ENCODE results near the gene ZNF563.
"Not testable (repeated sequence)": the region's sequence is repeated elsewhere in the genome, so short reads cannot be mapped to it uniquely, and the experiment has no call there.

The ZNF563 gene

DNA sequence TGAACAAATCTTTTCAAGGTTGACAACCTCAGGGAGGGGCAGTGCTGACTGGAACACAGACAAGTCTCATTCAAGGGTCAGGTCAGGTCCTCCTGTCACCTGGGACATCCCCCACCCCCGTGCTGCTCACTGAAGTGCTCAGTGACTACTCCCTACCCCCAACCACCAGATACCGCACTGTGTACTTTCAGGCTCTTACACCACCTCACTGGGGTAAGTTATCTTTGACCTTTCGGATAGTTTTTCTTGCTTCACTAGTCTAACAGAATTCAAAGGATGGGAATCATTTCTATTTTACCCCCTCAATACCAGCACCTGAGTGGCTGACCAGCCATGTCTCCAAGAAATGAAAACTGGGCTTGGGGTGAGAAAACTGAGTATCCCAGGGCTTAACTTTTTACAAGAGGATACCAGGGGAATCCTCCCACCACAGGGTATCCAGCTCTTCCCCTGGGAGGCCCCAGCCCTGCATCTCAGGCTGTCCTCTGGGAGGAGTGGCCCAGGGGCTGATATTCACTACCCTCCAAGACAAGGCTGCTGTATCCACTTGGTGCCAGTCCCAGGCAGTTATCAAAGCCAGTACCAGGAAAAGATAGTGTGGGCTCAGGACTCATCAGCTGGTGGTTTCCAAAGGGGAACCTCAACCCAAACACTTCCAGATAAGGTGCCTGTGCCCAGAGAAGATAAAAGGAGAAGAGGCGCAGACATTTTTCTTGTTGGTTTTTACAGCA, 2.1 kb downstream of the ZNF563 start:
- Mint-ChIP-seq H3K4me1 (peaks cover 44% of the 10 kb centered on the region), H3K27ac (peak overlapping the region; percentile 89), H3K36me3 (ENCODE audit: low read depth) (peaks cover 12% of the 10 kb centered on the region), H3K4me3 (peak overlapping the region; percentile 93), H3K9me3 (no peaks in the 10 kb centered on the region), H3K27me3 (no peaks in the 10 kb centered on the region)
- peak; percentile 85 for ATAC-seq
- DNase-seq = peak; percentile 86

DNA sequence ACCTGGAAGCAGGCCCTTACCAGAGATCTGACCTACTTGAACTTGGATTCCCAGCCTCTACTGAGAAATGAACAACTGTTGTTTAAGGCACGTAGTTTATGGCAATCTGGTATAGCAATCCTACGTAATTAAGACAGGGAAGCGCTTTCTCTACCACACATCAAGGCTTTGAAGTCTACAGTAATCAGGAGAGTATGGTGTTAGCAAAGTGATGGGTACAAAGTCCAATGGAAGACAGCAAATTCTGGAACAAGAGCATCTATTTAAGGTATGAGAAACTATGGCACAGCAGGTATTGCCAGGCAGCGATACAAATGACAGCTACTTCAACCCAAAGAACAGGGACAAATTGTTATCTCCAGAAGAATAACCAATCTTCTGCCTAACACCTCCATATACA, 3.1 kb downstream of the ZNF563 start:
- H3K27me3 Mint-ChIP-seq = no peaks in the 10 kb centered on the region
- peak overlapping the region; percentile 93 for H3K4me3 Mint-ChIP-seq
- peaks cover 54% of the 10 kb centered on the region for H3K4me1 Mint-ChIP-seq
- peaks cover 19% of the 10 kb centered on the region for H3K36me3 Mint-ChIP-seq (ENCODE audit: low read depth)
- DNase-seq (no peak), ATAC-seq (no peak)
- peak overlapping the region; percentile 32 for H3K27ac Mint-ChIP-seq
- H3K9me3 Mint-ChIP-seq = no peaks in the 10 kb centered on the region

DNA sequence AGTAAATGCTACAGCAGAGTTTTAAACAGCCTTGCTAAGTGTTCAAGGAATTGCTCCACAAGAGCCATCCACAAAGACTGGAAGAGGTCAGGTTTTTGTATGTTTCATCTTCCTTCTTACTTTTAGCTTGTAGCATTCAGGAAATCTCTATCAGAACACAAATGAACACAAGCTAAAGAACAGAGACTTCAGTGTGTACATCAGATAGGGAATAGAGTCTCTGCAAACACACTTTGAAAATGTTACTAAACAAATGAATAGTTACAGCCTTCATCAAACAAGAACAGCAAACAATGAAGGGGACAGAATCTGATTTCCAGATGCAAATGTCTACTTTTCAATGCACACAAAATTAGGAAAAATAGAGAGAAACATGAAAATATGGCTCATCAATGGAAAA, 7.7 kb downstream of the ZNF563 start:
- peaks cover 32% of the 10 kb centered on the region for H3K4me1 Mint-ChIP-seq
- H3K36me3 Mint-ChIP-seq (ENCODE audit: low read depth) = peaks cover 50% of the 10 kb centered on the region
- H3K9me3 Mint-ChIP-seq = peaks cover 15% of the 10 kb centered on the region
- H3K27ac Mint-ChIP-seq = no peak overlapping the region
- ATAC-seq (no peak), DNase-seq (no peak)
- H3K4me3 Mint-ChIP-seq = no peak overlapping the region
- no peaks in the 10 kb centered on the region for H3K27me3 Mint-ChIP-seq

DNA sequence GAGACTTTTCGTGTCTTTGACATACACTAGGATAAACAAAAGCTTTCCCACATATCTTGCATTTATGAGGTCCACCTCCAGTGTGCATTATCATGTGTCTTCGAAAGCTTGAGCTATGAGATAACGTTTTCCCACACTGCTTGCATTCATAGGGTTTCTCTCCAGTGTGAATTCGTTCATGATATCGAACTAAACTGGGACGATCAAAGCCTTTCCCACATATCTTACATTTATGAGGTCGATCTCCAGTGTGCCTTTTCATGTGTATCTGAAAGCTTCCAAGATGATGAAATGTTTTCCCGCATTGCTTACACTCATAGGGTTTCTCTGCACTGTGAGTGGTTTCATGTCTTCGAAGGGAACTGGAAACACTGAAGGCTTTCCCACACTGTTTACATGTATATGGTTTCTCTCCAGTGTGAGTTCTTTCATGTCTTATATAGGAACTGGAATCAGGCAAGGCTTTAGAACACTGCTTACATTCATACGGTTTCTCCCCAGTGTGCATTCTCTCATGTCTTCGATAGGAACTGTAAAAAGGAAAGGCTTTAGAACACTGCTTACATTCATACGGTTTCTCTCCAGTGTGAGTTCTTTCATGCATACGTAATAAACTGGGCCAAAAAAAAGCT, 14.5 kb downstream of the ZNF563 start:
- peaks cover 43% of the 10 kb centered on the region for H3K9me3 Mint-ChIP-seq
- DNase-seq = no peak
- no peaks in the 10 kb centered on the region for H3K4me1 Mint-ChIP-seq
- H3K27ac Mint-ChIP-seq = peak overlapping the region; percentile 10
- no peak for ATAC-seq
- H3K36me3 Mint-ChIP-seq (ENCODE audit: low read depth) = peaks cover 63% of the 10 kb centered on the region
- no peaks in the 10 kb centered on the region for H3K27me3 Mint-ChIP-seq
- H3K4me3 Mint-ChIP-seq = no peak overlapping the region

DNA sequence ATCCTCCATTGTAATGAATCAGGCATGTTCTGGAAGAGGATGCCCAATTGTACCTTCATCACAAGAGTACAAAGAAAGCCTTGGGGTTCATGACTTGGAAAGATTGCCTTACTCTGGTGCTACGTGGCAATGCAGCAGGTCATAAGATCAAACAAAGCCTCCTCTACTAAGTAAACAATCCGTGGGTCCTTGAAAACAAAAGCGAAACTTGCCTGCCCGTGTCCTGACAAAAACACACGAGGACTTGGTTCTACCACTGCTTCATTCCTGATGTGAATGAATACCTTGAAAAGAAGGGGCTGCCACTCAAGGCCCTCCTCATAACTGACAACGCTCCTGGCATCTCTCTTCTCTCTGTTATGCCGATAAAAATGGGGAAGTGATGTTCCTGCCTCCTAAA, 18.9 kb downstream of the ZNF563 start:
- ATAC-seq = no peak
- Mint-ChIP-seq H3K27me3 (no peaks in the 10 kb centered on the region), H3K36me3 (ENCODE audit: low read depth) (peaks cover 36% of the 10 kb centered on the region), H3K4me3 (no peak overlapping the region), H3K9me3 (peaks cover 27% of the 10 kb centered on the region), H3K27ac (no peak overlapping the region), H3K4me1 (no peaks in the 10 kb centered on the region)
- DNase-seq = no peak

DNA sequence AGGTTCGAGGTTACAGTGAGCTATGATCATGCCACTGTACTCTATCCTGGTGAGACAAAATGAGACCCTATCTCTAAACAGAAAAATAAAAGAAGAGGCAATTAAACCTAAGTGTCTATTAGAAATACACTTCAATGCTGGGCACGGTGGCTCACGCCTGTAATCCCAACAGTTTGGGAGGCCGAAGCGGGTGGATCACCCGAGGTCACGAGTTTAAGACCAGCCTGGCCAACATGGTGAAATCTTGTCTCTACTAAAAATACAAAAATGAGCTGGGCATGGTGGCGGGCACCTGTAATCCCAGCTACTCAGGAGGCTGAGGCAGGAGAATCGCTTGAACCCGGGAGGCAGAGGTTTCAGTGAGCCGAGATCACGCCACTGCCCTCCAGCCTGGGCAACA, 24.5 kb downstream of the ZNF563 start:
- not testable (repeated sequence) for H3K4me1 Mint-ChIP-seq; H3K27ac Mint-ChIP-seq; ATAC-seq; H3K9me3 Mint-ChIP-seq; DNase-seq; H3K4me3 Mint-ChIP-seq; H3K27me3 Mint-ChIP-seq; H3K36me3 Mint-ChIP-seq (ENCODE audit: low read depth)

DNA sequence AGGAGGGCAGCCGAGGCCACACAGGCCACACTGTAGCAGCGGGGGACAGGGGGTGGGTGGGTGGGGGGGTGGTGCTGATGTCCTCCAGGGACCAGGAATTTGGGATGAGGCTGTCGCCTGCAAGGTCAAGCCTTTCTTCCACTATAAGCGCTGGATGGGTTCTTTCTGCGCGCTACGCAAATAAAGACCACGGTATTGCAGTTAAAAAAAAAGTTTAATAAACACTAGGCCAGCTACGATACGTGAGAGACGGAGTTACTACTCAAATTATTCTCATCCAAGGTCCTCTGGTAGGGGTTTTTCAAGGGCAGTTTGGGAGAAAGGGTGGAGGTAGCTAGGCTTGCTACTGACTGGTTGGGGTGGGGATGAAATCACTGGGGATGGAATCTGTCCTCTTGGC, 38.2 kb downstream of the ZNF563 start:
- Mint-ChIP-seq H3K9me3 (no peaks in the 10 kb centered on the region), H3K4me1 (peaks cover 41% of the 10 kb centered on the region), H3K27me3 (no peaks in the 10 kb centered on the region), H3K27ac (peak overlapping the region; percentile 92), H3K36me3 (ENCODE audit: low read depth) (peaks cover 11% of the 10 kb centered on the region), H3K4me3 (peak overlapping the region; percentile 98)
- ATAC-seq (no peak), DNase-seq (no peak)

DNA sequence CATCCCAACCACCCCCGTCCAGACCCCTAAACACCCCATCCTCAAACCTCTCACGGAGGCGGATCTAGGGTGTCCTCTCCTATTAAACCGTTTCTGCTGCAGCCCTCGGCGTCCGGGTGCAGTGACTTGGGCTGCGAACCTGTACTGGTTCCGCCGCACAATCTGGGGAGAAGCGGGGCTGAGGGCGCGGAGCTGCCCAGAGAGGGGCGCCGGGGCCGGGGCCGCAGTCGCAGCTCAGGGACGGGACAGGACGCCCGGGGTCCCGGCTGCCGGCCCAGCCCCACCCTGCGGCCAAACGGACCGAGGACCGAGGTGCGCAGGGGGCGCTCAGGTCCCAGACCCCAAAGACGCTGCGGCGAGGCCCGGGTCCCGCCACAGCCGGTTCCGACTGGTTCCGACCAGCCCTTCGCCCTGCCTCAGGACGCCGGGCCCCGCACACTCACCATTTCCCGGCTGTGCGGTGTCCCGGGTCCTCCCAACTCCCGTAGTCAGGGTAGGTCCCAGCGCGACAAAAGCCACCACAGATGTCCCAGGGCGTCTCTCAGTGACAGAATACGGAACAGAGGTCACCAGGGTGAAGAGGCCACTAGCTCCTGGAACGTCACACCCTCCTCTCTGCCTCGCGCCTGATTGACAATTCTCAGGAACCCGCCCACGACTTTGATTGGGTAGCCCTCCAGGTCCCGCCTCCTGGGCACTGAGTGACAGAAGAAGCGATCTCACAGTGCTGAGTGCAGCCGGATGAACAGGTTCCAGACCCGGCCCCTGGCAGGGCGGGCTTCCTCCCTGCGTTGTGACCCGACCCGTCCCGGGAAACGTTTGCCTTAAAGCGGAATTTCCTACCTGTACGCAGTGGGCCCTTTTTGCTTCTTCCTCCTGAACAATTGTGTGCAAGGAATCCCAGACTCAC, 38.9 kb downstream of the ZNF563 start, which contains the start of gene ZNF44:
Gene ZNF44, minus strand, starts transcription at position 635 of the 910 bp plus-strand sequence. Its CDS starts 189 bp downstream, at position 446.
- peak; percentile 99 for ATAC-seq
- no peaks in the 10 kb centered on the region for H3K27me3 Mint-ChIP-seq

DNA sequence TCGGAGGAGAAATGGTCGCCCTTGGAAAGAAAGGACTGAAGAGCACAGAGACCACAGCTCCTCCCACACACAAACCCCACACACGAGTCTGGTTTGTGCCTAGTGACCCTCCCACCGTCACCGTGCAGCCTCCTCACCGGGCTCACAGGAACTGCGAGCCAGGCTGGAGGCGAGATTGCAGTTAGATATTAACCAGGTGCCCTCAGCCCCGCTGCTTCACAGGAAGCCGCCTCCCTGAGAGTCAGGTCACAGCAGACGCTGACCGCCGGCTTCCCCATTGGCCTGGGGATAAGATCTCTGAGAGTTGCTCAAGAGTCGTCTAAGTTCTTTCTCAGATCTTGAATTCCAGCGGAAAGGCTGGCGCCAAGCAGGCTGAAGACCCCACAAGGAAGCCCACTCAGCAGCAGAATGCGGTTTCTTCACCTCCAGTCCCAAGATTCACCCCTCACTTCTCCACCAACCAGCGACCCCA, 39.6 kb downstream of the ZNF563 start:
- Mint-ChIP-seq H3K36me3 (ENCODE audit: low read depth) (peaks cover 11% of the 10 kb centered on the region), H3K4me1 (peaks cover 54% of the 10 kb centered on the region), H3K4me3 (peak overlapping the region; percentile 98), H3K9me3 (no peaks in the 10 kb centered on the region), H3K27ac (peak overlapping the region; percentile 95), H3K27me3 (no peaks in the 10 kb centered on the region)
- peak; percentile 65 for DNase-seq
- peak; percentile 17 for ATAC-seq

More for the DNA sequence above, 38.9 kb downstream of the ZNF563 start, which contains the start of gene ZNF44:
- H3K4me1 Mint-ChIP-seq = peaks cover 47% of the 10 kb centered on the region
- peaks cover 11% of the 10 kb centered on the region for H3K36me3 Mint-ChIP-seq (ENCODE audit: low read depth)
- peak within 1 kb of the TSS; percentile 95 for H3K27ac Mint-ChIP-seq
- H3K9me3 Mint-ChIP-seq = no peaks in the 10 kb centered on the region
- H3K4me3 Mint-ChIP-seq = peak within 1 kb of the TSS; percentile 98
- DNase-seq = peak; percentile 95

DNA sequence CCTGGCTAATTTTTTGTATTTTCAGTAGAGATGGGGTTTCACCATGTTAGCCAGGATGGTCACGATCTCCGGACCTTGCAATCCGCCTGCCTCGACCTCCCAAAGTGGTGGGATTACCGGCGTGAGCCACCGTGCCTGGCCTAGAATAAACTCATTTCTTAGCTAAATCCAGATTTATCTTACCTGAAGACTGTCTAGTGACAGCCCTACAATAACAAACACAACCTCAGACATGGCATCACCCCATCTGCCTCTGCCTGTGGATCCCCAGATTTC, 43.7 kb downstream of the ZNF563 start:
- H3K27me3 Mint-ChIP-seq = no peaks in the 10 kb centered on the region

DNA sequence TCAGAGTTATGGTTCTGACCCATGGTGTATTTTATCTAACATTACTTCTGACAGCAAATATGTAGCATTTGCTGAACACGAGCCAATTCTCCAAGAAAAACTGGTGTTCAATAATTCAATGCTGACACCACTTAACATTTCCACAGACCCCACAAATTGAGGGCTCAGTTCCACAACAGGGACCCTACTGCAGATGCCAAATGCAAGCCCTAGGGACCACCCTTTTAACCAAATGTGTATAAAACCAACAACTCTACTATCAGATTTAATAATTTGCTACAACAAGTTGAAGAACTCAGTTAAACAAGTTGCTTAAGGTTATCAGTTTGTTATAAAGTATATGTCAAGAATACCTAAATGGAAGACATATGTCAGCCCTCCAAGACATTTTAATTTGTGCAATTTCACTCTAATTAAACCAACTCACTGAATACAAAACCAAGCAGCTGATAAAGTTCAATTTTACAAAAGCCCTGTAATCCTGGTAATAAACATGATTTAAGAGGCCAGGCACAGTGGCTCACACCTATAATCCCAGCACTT, 45.4 kb downstream of the ZNF563 start:
- no peak overlapping the region for H3K27ac Mint-ChIP-seq
- DNase-seq = no peak
- no peaks in the 10 kb centered on the region for H3K9me3 Mint-ChIP-seq
- no peaks in the 10 kb centered on the region for H3K27me3 Mint-ChIP-seq
- H3K4me1 Mint-ChIP-seq = peaks cover 44% of the 10 kb centered on the region
- no peak for ATAC-seq
- H3K36me3 Mint-ChIP-seq (ENCODE audit: low read depth) = peaks cover 23% of the 10 kb centered on the region
- no peak overlapping the region for H3K4me3 Mint-ChIP-seq

More for the DNA sequence above, 43.7 kb downstream of the ZNF563 start:
- H3K9me3 Mint-ChIP-seq = no peaks in the 10 kb centered on the region
- DNase-seq (no peak), ATAC-seq (no peak)
- H3K27ac Mint-ChIP-seq = peak overlapping the region; percentile 89
- peaks cover 23% of the 10 kb centered on the region for H3K36me3 Mint-ChIP-seq (ENCODE audit: low read depth)
- H3K4me1 Mint-ChIP-seq = peaks cover 56% of the 10 kb centered on the region
- peak overlapping the region; percentile 30 for H3K4me3 Mint-ChIP-seq

DNA sequence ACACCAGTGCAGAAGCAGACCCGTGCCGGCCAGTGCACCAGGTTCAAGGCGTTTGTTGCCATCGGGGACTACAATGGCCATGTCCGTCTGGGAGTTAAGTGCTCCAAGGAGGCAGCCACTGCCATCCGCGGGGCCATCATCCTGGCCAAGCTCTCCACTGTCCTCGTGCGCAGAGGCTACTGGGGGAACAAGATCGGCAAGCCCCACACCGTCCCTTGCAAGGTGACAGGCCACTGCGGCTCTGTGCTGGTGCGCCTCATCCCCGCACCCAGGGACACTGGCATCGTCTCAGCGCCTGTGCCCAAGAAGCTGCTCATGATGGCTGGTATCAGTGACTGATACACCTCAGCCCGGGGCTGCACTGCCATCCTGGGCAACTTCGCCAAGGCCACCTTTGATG, 48.8 kb downstream of the ZNF563 start:
- H3K4me3 Mint-ChIP-seq = no peak overlapping the region
- H3K27ac Mint-ChIP-seq = no peak overlapping the region

DNA sequence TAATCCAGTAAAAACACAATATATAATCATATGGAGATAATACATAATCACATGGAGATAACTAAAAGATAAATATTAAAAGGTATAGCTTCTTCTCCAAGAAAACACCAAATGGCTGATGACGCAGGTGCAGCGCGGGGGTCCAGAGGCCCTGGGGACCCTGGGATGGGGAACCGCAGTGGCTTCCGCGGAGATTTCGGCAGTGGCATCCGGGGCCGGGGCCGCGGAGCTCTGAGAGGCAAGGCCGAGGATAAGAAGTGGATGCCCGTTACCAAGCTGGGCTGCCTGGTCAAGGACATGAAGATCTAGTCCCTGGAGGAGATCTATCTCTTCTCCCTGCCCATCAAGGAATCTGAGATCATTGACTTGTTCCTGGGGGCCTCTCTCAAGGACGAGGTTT, 49.2 kb downstream of the ZNF563 start:
- H3K4me3 Mint-ChIP-seq = no peak overlapping the region
- peaks cover 32% of the 10 kb centered on the region for H3K36me3 Mint-ChIP-seq (ENCODE audit: low read depth)
- no peak for DNase-seq
- ATAC-seq = no peak
- no peak overlapping the region for H3K27ac Mint-ChIP-seq
- H3K4me1 Mint-ChIP-seq = peaks cover 31% of the 10 kb centered on the region
- H3K9me3 Mint-ChIP-seq = no peaks in the 10 kb centered on the region
- H3K27me3 Mint-ChIP-seq = no peaks in the 10 kb centered on the region

More for the DNA sequence above, 48.8 kb downstream of the ZNF563 start:
- Mint-ChIP-seq H3K27me3 (no peaks in the 10 kb centered on the region), H3K9me3 (no peaks in the 10 kb centered on the region), H3K36me3 (ENCODE audit: low read depth) (peaks cover 28% of the 10 kb centered on the region), H3K4me1 (peaks cover 31% of the 10 kb centered on the region)
- no peak for ATAC-seq
- no peak for DNase-seq

DNA sequence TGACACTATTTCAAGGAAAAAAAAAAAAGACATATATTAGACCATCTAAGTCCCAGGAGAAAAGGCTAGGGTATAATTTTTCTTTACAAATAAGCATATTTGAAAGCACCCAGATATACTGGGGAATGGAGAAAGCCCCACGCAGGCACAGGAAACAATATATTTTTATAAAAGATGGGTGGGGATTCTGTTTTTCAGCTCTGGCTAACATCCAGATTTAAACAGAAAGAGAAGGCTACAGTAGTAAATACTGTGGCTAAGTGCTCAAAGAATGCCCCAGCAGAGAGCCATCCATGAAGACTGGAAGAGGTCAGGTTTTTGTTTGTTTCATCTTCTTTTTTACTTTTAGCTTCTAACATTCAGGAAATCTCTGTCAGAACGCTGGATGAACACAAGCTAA, 54.7 kb downstream of the ZNF563 start:
- no peak for ATAC-seq
- DNase-seq = no peak
- H3K9me3 Mint-ChIP-seq = peaks cover 41% of the 10 kb centered on the region
- H3K27ac Mint-ChIP-seq = no peak overlapping the region
- H3K36me3 Mint-ChIP-seq (ENCODE audit: low read depth) = peaks cover 70% of the 10 kb centered on the region
- peaks cover 29% of the 10 kb centered on the region for H3K4me1 Mint-ChIP-seq
- H3K27me3 Mint-ChIP-seq = no peaks in the 10 kb centered on the region
- H3K4me3 Mint-ChIP-seq = no peak overlapping the region
